ENCODE measurements around the gene KCNG4. TPM values are rescaled to one million over a fixed set of nuclear protein-coding genes. Genes with fewer than 3 reads are reported as not detected.

Gene KCNG4
- total and polyA plus RNA-seq, 2 donors (not counting 3 experiments of a cell fraction or from before 2014, with no cell fraction given), result not detected

- Histone ChIP-seq H4K20me1 (replicated peaks; ENCODE audit: control insufficient read depth, extremely low read depth, insufficient read depth, low read length) (no peaks in the 10 kb centered on the region), H3K4me1 (ENCODE audit: control insufficient read depth, extremely low read depth, insufficient read depth, low read length) (peaks cover 5% of the 10 kb centered on the region), H3K27ac (ENCODE audit: insufficient read depth, low read depth, low read length) (no peak overlapping the region), H3K27me3 (ENCODE audit: control insufficient read depth in 2 of 2, insufficient read depth in 2 of 2, low read length in 2 of 2) (peaks cover 0 to 2% of the 10 kb centered on the region in 2 experiments), H3K4me3 (replicated peaks in 1 of 3; ENCODE audit: insufficient read depth in 1 of 3, low read depth in 1 of 3, low read length in 3 of 3) (no peak overlapping the region), H3K9me1 (replicated peaks; ENCODE audit: control insufficient read depth, extremely low read depth, insufficient read depth, low read length) (no peaks in the 10 kb centered on the region), H3K36me3 (ENCODE audit: control insufficient read depth in 2 of 2, extremely low read depth in 1 of 2, insufficient read depth in 2 of 2, low read length in 2 of 2) (no peaks in the 10 kb centered on the region), H3K4me2 (ENCODE audit: insufficient read depth, low read length) (no peak overlapping the region), H3K9ac (replicated peaks; ENCODE audit: extremely low read depth, insufficient read depth, low read length) (no peak overlapping the region), H3K79me2 (ENCODE audit: control insufficient read depth, insufficient read depth, low read length) (no peaks in the 10 kb centered on the region), H3K9me3 (replicated peaks; ENCODE audit: control insufficient read depth, insufficient read depth, low read length) (no peaks in the 10 kb centered on the region), H2AFZ (ENCODE audit: low read depth, low read length) (no peak overlapping the region)
- CTCF ChIA-PET, result no interaction called here
- dilution Hi-C loops (cut with MboI; ENCODE audit: extremely low pct_ligation_motif_present, low sequenced_read_pairs), result no loop called here
- TF ChIP-seq GATA2 (IDR thresholded peaks at IDR 0.05; ENCODE audit: insufficient read depth, insufficient read length, low read depth, low read length) (no peak), CTCF (IDR thresholded peaks at IDR 0.05; ENCODE audit: extremely low read depth in 1 of 2, insufficient read depth in 1 of 2, low read depth in 1 of 2, low read length in 2 of 2) (no peak), JUN (IDR thresholded peaks at IDR 0.05; ENCODE audit: borderline replicate concordance, insufficient read depth, insufficient read length, low read depth) (no peak), MYC (IDR thresholded peaks at IDR 0.05; ENCODE audit: low read depth, low read length) (no peak), FOS (IDR thresholded peaks at IDR 0.05; ENCODE audit: borderline replicate concordance, insufficient read depth, low read length) (no peak), EZH2 (IDR thresholded peaks at IDR 0.05; ENCODE audit: borderline replicate concordance, low read depth, low read length, severe bottlenecking) (no peak), POLR2AphosphoS5 (IDR thresholded peaks at IDR 0.05; ENCODE audit: insufficient read depth, low read depth, low read length) (no peak), MAX (IDR thresholded peaks at IDR 0.05; ENCODE audit: insufficient read depth, insufficient read length) (no peak), POLR2A (IDR thresholded peaks at IDR 0.05; ENCODE audit: low read depth, low read length) (no peak)
- intact Hi-C loops (cut with micrococcal nuclease), result no loop called here
- POLR2A ChIA-PET, result no interaction called here
- FAIRE-seq, result no peak
- DNase-seq (ENCODE audit: low read depth, low spot score), result no peak
- no TSS peak for BruUV-seq (replicated peaks)
These were observed 16.4 kb downstream of the KCNG4 start for GRCh38 chr16:84223456-84223855.
